HG02870 (cell line): ENCODE results near the gene NDUFS1.
"Not testable (repeated sequence)": the region's sequence is repeated elsewhere in the genome, so short reads cannot be mapped to it uniquely, and the experiment has no call there.

Experiments used
- ATAC-seq: cut with Tn5 transposase; IDR thresholded peaks from one replicate; pipeline ENCODE4 v1.9.1; 2021; ENCODE audit warnings: mild to moderate bottlenecking, moderate library complexity; ENCODE audit not compliant: unreplicated experiment

Gene NDUFS1

DNA sequence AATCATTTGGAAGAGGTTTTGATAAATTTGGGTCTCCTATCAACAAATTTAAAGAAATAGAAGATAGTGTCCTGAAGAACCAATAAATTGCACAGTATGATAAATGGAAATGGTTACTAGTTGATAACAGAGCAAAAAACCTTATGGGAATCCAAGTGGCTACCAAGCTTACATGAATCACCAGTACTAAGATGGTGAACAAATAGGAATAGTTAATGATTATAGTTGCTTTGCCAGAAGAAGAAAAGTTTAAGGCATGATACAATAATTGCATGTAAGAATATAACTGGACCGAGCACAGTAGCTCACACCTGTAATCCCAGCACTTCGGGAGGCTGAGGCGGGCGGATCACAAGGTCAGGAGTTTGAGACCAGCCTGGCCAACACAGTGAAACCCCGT is 53.7 kb downstream of the NDUFS1 start:
- ATAC-seq: no peak

DNA sequence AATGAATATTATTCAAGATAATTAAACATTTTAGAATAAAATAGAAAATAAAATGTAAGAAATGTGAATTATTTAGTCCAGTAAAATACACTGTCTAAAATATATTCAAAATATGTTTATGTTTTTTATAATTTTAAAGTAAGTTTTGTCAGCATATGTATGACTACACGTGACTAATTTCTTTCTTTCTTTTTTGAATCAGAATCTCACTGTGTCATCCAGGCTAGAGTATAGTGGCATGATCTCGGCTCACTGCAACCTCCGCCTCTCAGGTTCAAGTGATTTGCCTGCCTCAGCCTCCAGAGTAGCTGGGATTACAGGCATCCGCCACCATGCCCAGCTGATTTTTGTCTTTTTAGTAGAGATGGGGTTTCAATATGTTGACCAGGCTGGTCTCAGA is 54.2 kb downstream of the NDUFS1 start:
- no peak for ATAC-seq

DNA sequence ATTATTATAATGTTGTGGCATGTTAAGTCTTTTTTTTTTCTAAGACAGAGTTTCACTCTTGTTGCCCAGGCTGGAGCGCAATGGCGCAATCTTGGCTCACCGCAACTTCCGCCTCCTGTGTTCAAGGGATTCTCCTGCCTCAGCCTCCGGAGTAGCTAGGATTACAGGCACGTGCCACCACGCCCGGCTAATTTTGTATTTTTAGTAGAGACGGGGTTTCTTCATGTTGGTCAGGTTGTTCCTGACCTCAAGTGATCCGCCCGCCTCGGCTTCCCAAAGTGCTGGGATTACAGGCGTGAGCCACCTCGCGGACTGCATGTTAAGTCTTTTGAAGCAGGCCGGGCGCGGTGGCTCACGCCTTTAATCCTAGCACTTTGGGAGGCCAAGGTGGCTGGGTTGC is 60.4 kb downstream of the NDUFS1 start:
- not testable (repeated sequence) for ATAC-seq

GRCh38 chr2:206098471-206098870 is 60.8 kb downstream of the NDUFS1 start:
- ATAC-seq: no peak

DNA sequence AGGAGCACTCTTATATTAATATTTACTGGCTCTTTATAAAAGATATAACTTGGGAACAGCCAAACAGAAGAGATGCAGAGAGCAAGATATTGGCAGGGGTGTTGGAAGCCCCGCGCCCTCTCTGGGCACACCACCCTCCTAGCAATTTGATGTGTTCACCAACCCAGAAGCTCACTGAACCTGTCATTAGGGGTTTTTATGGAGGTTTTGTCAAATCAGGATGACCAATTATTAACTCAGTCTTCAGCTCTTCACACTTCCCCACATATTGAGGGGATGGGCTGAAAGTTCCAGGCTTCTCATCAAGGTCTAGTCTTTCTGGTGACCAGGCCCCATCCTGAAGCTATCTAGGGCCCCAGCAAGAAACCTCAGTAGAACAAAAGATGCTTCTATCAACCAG is 62.4 kb downstream of the NDUFS1 start:
- ATAC-seq: no peak

DNA sequence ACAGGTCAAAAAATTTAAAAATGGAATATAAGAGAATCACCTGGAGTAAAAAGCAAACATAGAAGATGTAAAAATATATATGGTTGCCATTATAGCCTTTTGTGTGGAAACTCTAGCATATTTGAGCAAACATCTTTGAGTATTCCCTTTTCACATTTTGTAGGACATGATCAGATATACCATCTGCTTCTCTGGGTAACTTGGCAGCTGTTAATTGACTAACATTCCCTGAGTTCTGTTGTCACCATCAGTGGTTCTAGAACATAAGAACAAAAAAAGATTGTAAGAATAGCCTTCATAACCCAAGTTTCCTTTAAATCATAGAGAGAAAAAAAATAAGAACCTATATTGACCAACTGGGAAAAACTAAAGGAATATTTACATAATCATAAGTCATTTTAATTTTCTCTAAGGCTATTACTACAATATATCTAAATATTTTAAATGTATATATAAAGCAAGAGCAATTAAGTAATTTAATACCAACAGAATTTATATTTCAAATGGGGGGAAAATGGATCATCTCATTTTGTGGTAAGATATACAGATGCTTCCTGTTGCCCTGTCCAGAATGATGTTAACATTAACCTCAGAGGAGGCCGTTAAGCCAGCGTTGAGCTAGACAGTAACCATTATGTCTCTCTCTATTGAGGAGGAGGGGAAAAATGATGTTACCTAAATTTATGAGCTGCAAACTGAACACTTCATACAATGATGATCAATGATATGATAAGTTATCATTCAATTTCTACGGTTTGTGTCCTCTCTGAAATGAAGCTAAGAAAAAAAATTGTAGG is 63.5 kb downstream of the NDUFS1 start:
- ATAC-seq: no peak

- ATAC-seq: no peak
These were observed 66.9 kb downstream of the NDUFS1 start for GRCh38 chr2:206092297-206092696.

DNA sequence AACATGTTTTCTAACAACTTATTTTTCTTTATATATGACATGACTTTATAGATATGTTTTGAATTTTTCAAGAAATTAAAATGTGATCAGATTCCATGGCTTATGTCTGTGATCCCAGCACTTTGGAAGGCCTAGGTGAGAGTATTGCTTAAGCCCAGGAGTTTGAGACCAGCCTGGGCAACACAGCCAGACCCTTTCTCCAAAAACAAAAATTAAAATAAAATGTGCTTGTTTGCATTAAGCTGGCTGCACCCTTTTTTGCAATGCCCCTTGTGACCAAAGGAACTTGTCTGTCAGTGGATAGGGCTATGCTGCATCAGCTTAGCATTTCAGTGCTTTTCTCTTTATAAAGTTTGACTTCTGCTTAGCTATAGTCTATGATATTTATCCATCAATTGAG is 71.0 kb downstream of the NDUFS1 start:
- no peak for ATAC-seq

GRCh38 chr2:206086716-206087350 is 72.4 kb downstream of the NDUFS1 start:
- no peak for ATAC-seq

- peak; percentile 89 for ATAC-seq
These were observed 73.3 kb downstream of the NDUFS1 start, which contains the start of gene INO80D for GRCh38 chr2:206085742-206086445. Gene INO80D (minus strand): TSS chr2:206086174. CDS start chr2:206063016, 23,158 bp downstream.

DNA sequence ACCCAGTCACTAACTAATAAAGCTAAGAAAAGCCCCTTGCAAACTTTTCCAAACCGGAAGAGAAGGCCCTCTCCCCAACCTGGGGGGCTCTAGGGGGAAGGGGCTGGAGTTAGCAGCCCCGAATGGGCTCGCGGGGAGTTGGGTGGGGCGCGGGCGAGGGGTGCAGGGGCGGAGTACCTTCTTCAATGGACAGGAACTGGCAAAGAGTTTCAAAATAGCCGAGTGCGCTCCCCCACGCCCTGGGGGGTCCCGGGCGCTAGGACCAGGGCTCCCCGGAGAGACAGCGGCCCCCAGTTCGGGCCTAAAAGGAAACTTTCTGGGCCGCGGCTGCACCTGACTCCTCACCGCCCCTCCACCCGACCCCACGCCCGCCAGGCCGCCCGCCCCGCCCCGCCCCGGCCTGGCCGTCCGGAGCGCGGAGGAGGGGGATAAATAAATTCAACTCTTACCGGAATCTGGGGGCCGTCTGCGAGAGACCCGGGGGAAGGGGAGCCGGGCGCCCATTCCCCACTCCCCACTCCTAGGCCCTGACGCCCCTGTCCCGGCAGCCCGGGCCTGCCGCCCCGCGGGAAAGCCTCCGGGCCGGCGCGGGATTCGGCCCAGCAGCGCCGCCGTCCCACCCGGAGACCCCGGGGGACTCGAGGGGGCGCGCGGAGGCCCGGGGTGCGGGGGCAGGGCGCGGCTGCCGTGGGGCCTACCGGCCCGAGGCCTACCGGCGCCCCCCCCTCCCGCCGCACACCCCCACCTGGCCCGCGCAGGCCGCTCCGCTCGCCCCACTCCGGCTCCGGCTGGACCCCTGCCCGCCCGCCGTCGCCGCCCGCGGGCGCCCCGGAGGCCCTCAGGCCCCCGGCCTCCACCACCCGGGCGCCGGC is 74.1 kb downstream of the NDUFS1 start:
- ATAC-seq: peak; percentile 15

DNA sequence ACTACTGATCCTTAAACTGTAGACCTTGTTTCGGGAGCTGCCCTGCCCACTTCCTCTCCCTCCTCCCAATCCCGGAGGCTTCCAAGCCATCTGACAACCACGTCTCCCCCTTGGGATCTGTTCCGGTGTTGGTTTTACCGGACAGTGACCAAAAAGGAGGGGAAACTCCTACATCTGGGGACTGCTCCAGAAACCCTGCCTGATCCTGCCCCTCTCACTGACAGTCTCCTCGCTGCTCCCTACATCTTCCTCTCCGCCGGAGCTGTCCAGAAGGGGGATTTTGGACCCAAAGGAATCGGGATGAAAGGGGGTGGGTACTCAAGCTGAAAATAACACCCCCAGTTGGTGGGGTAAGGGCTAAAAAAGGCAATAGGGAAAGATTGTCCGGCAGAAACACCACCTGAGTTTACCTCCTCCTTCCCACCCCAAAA is 74.8 kb downstream of the NDUFS1 start:
- ATAC-seq: no peak

DNA sequence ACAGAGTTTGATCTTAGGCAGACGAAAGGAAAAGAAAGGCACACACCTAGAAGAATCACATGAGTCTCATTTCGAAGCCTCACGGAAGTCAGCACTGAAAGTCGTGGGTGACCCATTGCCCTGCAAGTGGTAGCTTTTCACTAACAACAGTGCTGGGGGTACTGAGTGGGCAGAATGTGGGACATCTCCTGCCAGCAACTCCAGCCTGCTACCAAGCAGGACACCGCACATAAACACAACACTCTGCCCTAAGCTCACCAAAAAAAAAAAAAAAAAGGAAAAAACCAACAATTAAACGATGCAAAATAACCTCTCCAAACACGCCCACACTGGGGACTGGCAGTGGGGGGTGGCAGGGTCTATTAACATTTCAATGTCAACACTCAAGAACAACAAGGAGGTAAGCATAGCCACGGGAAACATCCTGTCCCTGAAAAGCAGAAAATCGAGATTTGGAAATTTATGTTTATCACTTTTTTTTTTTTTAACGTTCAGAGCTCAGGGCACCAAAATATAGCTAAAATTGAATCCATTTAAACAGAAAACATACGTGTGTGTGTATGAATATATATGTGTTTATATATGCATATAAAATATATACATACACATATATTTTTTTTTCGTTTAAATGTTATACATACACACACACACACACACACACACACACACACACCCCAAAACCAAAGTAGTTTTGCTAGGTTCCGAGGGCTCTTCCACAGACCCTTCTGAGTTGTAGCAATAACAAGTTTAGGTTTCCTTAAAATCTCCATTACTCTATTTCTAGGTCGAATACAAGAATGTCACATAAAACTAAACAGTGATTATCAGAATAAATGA is 75.4 kb downstream of the NDUFS1 start:
- ATAC-seq: no peak

GRCh38 chr2:206082298-206082843 is 76.9 kb downstream of the NDUFS1 start:
- ATAC-seq: no peak

DNA sequence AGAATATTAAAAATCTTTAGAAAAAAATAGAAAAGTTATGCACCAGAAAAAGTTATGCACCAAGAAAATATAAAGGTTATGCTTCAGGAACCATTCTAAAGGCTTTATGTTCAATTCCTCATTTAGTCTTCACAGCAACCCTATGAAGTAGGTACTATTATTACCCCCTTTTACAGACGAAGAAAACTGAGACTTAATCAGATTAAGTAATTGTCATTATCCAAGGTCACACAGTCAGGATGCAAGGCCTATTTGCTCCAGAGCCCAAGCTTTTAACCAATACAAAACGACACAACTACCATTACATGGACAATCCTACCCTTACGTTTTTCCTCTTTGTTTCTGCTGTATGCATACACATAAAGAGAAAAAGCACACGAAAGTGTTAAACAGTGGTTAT is 78.3 kb downstream of the NDUFS1 start:
- ATAC-seq: no peak

DNA sequence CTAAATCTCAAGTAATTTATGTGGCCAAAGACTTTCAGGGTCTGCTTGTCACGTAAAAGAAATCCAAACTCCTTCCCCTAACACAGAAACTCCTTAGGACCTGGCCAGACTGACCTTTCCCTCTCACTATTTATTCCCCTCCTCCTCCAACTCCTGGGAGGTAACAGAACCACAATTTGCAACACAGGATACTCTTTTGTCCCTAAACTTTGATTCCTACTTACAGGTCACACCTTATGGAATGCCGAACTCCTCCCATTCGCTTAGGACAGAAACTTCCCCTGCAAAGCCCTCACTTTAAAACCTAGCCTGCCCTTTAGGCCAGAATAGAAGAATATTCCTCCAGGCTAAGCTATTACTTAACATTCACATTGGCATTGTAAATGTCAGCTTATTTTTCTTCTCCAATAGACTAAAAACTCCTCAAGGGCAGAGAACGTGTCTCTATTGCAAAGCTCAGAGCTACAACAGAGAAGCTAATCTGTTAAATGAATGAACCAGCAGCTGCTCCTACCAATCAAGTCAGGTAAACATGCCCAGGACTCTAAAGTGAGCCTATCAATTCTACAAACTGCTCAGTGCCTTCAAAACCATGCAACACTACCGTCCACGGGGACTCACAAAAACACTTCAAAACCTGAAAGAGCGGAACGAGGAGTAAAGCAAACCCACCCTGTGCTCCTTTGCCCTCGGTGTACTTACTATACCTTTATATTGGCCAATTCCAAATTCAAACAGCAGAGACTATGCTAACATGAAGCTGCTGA is 79.4 kb downstream of the NDUFS1 start:
- no peak for ATAC-seq

DNA sequence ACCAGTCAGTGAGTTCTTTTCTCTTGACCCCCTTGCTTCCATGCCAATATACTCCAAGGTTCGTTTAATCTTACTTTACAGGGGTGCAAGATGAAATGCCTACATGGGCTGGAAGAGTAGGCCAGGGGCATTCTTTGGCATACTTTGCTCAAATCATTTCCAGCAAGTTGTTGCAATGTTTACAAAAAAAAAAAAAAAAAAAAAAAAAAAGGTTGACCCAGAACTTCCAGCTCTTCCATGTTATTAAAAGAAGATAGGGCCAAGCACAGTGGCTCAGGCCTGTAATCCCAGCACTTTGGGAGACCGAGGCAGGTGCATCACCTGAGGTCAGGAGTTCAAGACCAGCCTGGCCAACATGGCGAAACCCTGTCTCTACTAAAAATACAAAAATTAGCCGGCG is 81.4 kb downstream of the NDUFS1 start:
- not testable (repeated sequence) for ATAC-seq

- ATAC-seq: no peak
These were observed 84.1 kb downstream of the NDUFS1 start for GRCh38 chr2:206075113-206075512.

DNA sequence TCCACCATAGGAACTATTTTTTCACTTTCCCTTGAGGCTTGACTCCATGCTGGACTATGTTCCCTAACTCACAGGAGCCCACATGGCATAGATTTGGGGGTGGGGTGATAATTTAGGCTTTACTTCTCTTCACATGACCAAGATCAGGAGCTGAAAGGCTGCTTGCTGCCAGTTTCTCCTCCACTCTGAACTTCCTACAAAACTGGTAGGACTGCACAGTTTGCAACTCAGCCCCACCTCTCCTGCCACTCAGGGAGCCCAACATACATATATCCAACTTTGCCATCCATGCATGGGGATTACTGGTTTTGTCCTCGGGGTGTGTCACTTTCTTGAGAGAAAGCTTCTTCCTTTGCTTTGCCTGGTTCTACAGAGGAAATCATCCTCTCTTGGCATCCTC is 87.4 kb downstream of the NDUFS1 start:
- ATAC-seq: no peak
